ENCODE results near the gene NOPCHAP1.
A peak's percentile ranks its signal among the peaks of the same experiment; 100 is the strongest.

NOPCHAP1 gene

GRCh38 chr12:105015543-105015942 lies 29.4 kb downstream of the NOPCHAP1 start:
- intact Hi-C loops (cut with DNase I): no loop called here
- no peak for DNase-seq

- DNase-seq: no peak
- intact Hi-C loops (cut with DNase I): no loop called here
Measured at GRCh38 chr12:105018012-105018411, 31.9 kb downstream of the NOPCHAP1 start.

- intact Hi-C loops (cut with DNase I): no loop called here
- DNase-seq: peak in 1 of 10 donors; percentile 71
Measured at GRCh38 chr12:105018776-105019175, 32.7 kb downstream of the NOPCHAP1 start.

DNA sequence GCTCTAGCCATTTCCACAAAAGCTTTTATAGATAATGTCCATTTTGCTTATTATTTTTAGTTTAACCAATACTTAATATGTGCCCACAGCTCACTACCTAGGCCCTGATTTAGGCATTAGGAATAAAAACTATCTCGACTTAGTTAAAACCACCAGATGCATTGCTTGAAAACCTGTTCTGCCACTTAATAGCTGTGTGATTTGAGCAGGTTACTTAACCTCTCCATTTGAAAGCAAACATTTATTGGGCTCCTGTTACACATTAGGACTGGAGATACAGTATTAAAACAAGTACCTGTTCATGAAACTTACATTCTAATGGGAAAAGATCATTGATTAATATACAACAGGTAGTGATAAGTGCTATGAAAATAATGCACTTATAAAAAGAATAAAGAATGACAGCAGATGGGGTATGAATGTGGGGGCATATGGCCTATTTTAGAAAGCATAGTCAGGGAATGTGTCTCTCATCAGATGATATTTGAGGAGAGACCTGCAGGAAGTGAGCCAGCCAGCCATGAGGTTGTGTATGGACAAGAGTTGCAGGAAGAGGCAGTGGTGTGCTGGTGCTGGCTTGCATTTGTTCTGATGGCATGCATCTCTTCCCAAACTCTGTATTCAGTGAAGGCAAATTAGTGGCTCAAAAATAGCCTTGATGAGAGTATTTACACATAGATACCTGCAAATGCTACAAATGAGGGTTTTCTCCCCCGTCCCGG lies 34.3 kb downstream of the NOPCHAP1 start:
- intact Hi-C loops (cut with DNase I): no loop called here
- DNase-seq: no peak

DNA sequence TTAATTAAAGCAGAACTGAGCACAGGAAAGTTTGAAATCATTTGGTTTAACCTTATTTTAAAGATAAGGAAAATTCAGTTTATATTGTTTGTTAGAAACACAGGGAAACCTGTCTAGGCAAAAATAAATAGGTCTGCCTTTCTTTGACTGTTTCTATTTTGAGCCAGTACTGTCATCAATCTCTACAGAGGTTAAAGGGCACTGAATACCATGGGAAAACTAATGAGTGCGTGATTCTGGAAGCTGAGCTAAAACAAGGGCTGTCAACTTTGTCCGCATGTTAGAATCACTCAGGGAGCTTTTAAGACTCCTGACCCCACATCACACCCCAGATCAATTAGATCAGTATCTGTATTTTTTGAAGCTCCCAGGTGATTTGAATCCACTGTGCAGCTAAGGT lies 38.8 kb downstream of the NOPCHAP1 start:
- DNase-seq: no peak
- intact Hi-C loops (cut with DNase I): no loop called here

- peak in 2 of 10 donors; percentile 12 to 14 for DNase-seq
- intact Hi-C loops (cut with DNase I): no loop called here
Measured at GRCh38 chr12:105025890-105026289, 39.8 kb downstream of the NOPCHAP1 start.

DNA sequence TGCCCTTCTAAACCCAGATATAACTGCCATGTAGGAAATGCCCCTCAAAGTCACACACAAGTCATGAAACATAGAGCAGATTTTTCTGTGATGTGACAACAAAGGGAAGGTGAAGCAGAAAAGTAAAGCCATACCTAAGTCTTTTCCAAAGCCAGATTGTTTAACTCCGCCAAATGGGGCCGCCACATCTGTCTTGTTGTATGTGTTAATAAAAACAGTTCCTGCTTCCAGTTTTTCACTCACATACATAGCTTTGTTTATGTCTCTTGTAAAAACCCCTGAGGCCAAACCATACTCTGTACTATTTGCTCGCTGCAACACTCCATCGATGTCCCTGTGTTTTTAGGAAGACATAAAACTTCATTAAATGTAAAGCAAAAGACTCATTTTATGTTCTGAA lies 40.3 kb downstream of the NOPCHAP1 start:
- no peak for DNase-seq
- intact Hi-C loops (cut with DNase I): no loop called here

DNA sequence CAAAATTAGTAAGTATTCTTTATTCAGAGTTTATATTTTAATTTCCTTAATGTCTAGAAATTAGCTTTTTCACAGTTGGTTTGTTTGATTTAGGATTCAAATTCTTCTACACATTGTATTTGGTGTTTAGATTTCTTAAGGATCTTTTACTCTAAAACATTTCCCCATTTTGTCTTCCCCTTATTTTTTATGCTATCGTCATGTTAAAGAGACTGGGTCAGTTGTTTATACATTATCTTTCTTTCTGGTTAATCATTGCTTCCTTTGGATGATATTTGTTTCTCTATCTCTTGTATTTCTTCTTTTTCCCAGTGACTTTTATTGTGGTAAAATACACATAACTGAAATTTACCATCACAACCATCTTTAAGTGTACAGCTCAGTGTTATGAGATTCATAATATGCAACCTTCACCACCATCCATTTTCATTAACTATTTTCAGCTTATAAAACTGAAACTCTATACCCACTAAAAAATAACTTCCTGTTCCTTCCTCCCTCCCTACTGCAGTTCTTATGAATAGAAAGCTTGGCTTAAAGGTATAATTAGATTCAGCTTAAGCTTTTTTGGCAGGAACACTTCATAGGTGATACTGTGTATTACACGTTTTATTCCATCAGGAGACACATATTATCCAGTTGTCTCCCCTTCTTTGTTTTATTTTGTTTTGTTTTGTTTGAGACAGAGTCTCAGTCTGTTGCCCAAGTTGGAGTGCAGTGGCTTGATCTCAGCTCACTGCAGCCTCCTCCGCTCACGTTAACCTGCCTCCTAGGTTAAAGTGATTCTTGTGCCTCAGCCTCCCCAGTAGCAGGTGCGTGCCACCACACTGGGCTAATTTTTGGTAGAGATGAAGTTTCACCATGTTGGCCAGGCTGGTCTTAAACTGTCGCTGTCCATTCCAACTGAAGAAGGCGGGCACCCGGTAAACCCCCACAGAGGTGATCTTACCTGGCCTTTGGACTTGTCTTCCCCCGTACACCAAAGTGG lies 45.0 kb downstream of the NOPCHAP1 start:
- DNase-seq: no peak
- intact Hi-C loops (cut with DNase I): no loop called here

- intact Hi-C loops (cut with DNase I): no loop called here
- no peak for DNase-seq
Measured at GRCh38 chr12:105032703-105033357, 46.7 kb downstream of the NOPCHAP1 start.

DNA sequence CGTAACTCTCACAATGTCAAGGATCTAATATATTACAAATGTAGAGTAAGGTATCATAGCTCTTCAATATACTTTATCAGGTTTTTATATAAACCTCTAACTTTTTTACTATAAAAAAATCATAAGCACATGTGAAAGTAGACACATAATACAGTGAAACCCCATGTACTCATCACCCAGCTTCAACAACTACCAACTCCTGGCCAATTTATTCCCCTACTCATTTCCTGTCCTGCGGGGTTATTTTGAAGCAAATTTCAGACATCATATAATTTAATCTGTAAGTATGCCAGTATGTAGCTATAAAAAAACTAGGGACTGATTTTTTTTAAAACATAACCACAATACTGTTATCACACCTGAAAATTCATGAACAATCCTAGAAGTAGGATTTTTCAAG lies 47.7 kb downstream of the NOPCHAP1 start:
- intact Hi-C loops (cut with DNase I): no loop called here
- no peak for DNase-seq

Data from posterior cingulate gyrus (tissue), 11 donors.